IPS-20b (cell line): ENCODE data around the gene PIK3CD.

Source experiments
- H3K27ac ChIP-seq: one replicate; pipeline ENCODE4 v1.5.1; 2013; ENCODE audit warnings: low read length
- H3K27me3 ChIP-seq: 2 replicates; pipeline ENCODE4 v1.6.1; 2013; ENCODE audit warnings: mild to moderate bottlenecking, low read length, inconsistent platforms; ENCODE audit not compliant: insufficient read depth
- H3K36me3 ChIP-seq: 2 replicates; pipeline ENCODE4 v1.6.1; 2013; ENCODE audit warnings: low read depth, mild to moderate bottlenecking, inconsistent platforms, low read length, moderate library complexity; ENCODE audit not compliant: insufficient read depth
- H3K4me1 ChIP-seq: 2 replicates; pipeline ENCODE4 v1.6.1; 2013; ENCODE audit warnings: mild to moderate bottlenecking, control low read depth, inconsistent platforms, low read length, moderate library complexity; ENCODE audit not compliant: insufficient read depth
- H3K4me3 ChIP-seq: 2 replicates; pipeline ENCODE4 v1.5.1; 2013; ENCODE audit warnings: mild to moderate bottlenecking, low read length, inconsistent platforms
- H3K9ac ChIP-seq: 2 replicates; pipeline ENCODE4 v1.6.1; 2013; ENCODE audit warnings: low read depth, mild to moderate bottlenecking, inconsistent platforms, low read length, moderate library complexity
- H3K9me3 ChIP-seq: 2 replicates; pipeline ENCODE4 v1.6.1; 2013; ENCODE audit warnings: mild to moderate bottlenecking, low read depth, low read length, inconsistent platforms; ENCODE audit not compliant: insufficient read depth

The PIK3CD gene

DNA sequence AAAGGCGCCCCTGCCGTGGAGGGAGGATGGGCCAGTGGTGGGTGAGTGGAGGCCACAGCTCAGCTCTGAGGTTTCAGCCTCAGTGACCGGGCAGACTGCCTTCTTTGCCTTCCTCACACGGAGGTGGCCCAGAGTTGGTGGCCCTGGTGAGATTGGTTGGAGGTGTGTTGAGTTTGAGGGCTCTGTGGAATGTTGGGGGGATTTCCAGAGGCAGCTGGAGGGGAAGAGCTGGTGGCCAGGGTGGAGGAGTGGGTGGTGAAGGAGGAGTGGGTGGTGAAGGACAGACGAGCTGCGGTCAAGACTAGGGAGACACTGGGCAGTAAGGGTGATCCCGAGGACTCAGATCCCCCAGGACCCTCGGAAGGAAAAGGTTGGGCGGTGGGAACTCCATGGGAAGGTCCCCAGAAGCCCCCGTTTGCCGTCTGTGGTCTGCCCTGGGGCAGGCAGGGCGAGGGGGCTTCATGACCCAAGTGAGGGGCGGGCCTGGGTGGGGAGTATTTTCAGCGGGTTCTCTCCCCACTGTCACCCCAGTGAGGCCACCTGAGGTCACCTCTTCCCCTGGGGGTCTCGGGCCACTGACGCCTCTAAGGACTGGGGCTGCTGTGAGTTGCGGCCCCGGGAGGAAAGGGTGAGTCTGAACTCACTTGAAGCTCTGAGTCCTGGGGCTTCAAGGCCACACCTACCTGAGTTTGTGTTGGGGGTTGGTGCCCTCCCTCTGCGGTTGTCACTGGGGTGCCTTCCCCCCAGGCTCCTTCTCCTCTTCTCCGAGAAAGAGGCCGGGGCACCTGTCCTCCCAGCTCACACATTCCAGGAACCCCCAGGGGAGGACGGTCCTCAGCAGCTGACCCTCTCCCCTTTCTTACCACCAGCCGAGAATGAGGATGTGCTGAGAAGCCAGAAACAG is 22.7 kb upstream of the PIK3CD start:
- H3K36me3 ChIP-seq, result no peaks in the 10 kb centered on the region
- H3K27ac ChIP-seq, result no peak overlapping the region
- no peak overlapping the region for H3K4me3 ChIP-seq
- no peaks in the 10 kb centered on the region for H3K4me1 ChIP-seq
- H3K27me3 ChIP-seq, result peaks cover 27% of the 10 kb centered on the region
- H3K9me3 ChIP-seq, result no peaks in the 10 kb centered on the region
- H3K9ac ChIP-seq, result no peak overlapping the region

DNA sequence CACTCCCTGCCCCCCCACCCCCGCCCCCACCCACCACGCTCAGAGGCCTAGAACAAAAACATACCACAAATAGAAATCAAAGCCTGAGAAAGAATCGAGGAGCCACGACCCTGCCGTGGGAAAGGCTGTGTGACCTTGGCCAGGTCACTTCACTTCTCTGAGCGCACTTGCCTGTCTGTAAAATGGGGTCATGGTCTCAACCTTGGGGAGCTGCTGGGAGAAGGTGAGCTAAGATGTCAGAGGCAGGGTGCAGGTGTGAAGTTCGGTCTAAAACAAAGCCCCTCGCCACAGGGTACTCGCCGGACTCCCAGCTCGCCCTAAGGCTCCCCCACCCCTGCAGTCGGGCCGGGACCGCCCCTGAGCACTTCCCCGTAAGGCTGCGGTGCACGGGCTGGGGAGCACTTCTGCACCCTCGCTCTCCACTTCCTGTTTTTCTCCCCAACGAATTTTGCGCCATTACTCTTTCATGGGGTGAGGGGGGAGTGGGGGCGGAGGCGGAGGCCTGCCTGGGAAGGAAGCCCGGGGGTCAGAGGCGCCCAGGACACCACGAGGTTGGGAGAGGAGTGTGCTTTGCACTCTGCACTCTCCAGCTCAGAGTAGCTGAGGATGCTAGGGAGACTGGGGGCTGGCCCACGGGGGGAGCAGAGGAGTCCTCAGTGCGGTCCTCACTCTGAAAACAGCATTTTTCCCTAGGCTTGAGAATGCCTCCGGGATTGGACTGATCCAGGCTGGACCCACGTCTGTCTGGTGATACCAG is 21.9 kb upstream of the PIK3CD start:
- peaks cover 27% of the 10 kb centered on the region for H3K27me3 ChIP-seq
- no peaks in the 10 kb centered on the region for H3K36me3 ChIP-seq
- H3K27ac ChIP-seq, result no peak overlapping the region
- H3K4me1 ChIP-seq, result no peaks in the 10 kb centered on the region
- no peaks in the 10 kb centered on the region for H3K9me3 ChIP-seq
- no peak overlapping the region for H3K9ac ChIP-seq
- H3K4me3 ChIP-seq, result no peak overlapping the region

DNA sequence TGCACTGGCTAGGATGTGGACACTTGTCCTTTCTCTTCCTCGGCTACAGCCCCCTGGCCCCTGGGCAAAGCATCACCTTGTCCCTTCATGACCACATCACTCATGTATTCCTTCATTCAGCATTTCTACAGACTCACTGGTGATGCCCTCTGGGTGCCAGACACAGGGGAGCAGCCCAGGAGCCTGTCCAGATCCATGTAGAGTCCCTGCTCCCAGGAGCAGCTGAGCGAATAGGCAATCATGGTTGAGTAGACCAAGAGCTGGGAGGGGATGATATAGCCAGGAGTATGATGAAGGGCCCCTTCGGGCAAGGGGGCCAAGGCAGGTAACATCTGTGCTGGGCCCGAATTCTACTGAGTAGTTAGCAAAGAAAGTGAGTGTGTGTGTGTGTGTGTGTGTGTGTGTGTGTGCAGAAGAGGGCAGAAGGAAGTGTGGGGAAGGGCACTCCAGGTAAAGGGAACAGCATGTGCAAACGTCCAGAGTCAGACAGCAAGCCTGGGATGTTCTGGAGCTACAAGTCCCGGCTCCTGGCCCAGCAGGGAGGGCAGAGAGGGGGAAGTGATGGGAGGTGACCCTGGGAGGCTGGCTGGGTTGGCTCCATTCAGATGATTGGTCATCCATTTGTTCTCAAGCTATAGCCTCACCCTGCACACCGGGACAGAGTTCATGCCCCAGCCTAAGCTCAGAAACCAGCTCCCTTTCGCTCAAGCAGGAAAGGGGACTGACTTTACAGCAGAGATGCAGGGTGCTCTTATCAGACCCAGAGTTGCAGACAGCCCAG is 21.0 kb upstream of the PIK3CD start:
- no peaks in the 10 kb centered on the region for H3K4me1 ChIP-seq
- H3K9me3 ChIP-seq, result no peaks in the 10 kb centered on the region
- no peak overlapping the region for H3K4me3 ChIP-seq
- no peak overlapping the region for H3K9ac ChIP-seq
- H3K27ac ChIP-seq, result no peak overlapping the region
- no peaks in the 10 kb centered on the region for H3K36me3 ChIP-seq
- peaks cover 27% of the 10 kb centered on the region for H3K27me3 ChIP-seq

DNA sequence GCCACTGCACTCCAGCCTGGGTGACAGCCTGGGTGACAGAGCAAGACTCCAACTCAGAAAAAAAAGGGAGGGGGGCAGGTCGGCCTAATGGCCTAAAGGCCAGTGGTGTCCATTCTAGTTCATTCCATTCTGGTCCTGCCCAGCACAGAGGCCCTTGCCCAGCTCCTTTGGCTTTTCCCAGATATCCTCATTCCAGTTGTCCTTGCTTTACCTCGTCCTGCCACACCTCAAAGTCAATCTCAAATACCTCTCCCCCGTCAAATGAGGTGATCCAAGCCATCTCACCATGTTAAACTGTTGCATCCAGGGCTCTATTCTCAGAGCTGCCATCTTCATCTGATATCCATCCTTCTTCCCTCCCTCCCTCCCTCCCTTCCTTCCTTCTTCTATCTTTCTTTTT is 19.9 kb upstream of the PIK3CD start:
- Histone ChIP-seq H3K9me3 (no peaks in the 10 kb centered on the region), H3K27ac (no peak overlapping the region), H3K4me1 (no peaks in the 10 kb centered on the region), H3K36me3 (no peaks in the 10 kb centered on the region), H3K4me3 (no peak overlapping the region), H3K27me3 (peaks cover 19% of the 10 kb centered on the region), H3K9ac (no peak overlapping the region)

DNA sequence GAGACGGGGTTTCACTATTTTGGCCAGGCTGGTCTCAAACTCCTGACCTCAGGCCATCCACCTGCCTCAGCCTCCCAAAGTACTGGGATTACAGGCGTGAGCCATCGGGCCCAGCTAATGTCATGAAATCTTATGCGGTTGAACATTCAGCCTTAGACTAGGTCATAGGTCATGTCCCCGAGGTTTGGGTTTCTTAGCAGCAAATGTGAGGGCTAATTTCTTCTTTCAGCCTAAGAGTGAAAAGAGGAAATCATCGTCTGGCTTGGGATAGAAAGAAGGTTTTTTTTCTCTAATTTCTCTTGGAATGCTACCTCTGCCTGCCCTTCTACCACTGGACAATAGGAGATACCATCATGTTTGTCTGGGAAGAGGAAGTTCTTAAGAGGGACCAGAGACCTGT is 18.0 kb upstream of the PIK3CD start:
- Histone ChIP-seq H3K4me3 (no peak overlapping the region), H3K4me1 (no peaks in the 10 kb centered on the region), H3K9me3 (no peaks in the 10 kb centered on the region), H3K27ac (no peak overlapping the region), H3K9ac (no peak overlapping the region), H3K36me3 (no peaks in the 10 kb centered on the region), H3K27me3 (peaks cover 2% of the 10 kb centered on the region; the same call in 1 of the 2 replicates)

DNA sequence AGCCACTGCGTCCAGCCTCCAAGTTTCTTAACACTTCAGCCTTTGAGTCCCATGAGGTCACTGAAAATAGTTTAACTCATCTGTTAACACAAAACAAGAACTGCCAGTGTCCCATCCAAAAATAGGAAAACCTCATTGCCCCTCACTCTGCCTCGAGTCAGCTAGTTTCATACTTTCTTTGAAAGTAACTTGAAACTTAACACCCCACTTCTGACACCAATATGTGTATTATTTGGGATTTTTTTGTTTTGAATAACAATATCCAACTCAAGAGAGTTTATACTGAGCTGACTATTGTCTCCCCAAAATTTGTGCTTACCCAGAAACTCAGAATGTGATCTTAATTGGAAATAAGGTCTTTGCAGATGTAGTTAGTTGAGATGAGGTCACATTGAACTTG is 16.9 kb upstream of the PIK3CD start:
- H3K27ac ChIP-seq, result no peak overlapping the region
- no peak overlapping the region for H3K9ac ChIP-seq
- H3K4me1 ChIP-seq, result no peaks in the 10 kb centered on the region
- H3K4me3 ChIP-seq, result no peak overlapping the region
- no peaks in the 10 kb centered on the region for H3K27me3 ChIP-seq
- H3K9me3 ChIP-seq, result no peaks in the 10 kb centered on the region
- H3K36me3 ChIP-seq, result no peaks in the 10 kb centered on the region

DNA sequence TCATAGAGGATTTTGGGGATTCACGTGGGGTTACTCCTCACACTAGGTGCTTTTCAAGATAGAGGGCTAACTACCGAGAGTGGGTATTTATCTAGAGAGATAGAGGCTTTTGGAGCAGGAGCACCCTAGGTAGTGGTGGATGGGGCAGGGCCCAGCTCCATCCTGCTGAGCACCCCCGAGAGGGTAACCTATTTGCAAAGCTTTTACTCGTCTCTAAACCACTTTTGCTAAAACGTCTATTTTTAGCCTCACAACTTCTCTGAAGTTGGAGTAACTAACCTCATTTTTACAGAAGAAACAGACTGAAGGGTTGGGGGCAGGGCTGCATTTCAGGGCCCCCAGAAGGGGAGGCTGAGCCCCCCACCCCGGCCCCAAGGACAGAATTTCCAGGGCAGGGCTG is 12.3 kb upstream of the PIK3CD start:
- Histone ChIP-seq H3K36me3 (no peaks in the 10 kb centered on the region), H3K9me3 (no peaks in the 10 kb centered on the region), H3K4me3 (no peak overlapping the region), H3K27ac (no peak overlapping the region), H3K27me3 (no peaks in the 10 kb centered on the region; the same call in 1 of the 2 replicates), H3K4me1 (no peaks in the 10 kb centered on the region), H3K9ac (no peak overlapping the region)

DNA sequence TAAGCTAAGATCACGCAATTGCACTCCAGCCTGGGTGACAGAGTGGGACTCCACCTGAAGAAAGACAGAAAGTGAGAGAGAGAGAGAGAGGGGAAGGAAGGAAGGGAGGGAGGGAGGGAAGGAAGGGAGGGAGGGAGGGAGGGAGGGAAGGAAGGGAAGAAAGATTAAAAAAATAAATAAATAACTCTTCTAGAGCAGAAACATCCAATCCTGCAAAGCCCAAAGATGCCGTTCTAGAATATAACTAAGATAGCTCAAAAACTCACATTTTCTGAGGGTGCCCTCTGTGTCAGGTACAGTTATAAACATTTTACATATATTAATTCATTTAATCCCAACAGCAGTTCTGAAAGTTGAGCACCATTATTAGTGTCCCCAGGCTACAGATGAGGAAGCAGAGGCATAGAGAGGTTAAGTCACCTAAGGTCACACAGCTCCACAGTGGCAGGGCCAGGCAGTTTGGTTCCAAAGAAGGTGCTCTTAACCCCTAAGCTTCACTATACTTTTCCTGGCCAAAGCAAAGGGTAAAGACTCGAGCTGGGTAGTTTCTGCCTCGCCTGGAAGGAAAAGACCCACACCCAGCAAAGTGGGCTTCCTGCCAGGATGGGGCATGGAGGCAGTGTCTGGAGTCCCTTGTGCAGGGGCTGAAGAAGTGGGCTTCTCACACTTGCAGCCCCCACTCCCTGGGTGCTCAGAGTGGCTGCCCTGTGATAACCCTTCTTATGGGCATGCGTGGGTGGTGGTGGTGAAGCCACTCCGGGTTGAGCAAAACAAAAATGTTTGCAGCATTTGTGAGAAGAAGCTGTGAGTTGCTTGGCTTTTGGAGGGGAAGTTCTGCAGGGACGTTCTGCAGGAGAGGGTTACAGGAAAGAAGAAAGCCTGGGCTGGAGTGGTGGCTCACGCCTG is 7.9 kb upstream of the PIK3CD start:
- no peak overlapping the region for H3K4me3 ChIP-seq
- H3K36me3 ChIP-seq, result no peaks in the 10 kb centered on the region
- H3K4me1 ChIP-seq, result no peaks in the 10 kb centered on the region
- H3K9ac ChIP-seq, result no peak overlapping the region
- H3K27ac ChIP-seq, result no peak overlapping the region
- peaks cover 6% of the 10 kb centered on the region for H3K27me3 ChIP-seq
- no peaks in the 10 kb centered on the region for H3K9me3 ChIP-seq

DNA sequence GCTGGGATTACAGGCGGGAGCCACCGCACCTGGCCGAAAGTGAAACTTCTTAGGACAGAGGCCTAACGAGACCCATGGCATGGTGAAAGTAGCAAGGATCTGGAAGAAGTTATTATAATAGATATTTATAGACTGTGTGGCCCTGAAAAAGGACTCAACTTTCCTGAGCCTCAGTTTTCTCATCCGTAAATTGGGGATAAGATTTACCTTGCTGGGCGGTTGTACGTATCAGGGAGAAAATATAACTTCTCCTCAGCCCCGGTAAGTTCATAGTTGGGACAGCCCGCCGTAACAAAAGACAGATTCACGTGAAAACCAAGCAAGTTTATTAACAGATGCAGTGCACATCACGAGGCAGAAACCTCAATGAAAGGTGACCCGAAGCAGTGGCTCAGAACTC is 5.5 kb upstream of the PIK3CD start:
- H3K9ac ChIP-seq, result no peak overlapping the region
- H3K9me3 ChIP-seq, result no peaks in the 10 kb centered on the region
- H3K27me3 ChIP-seq, result peaks cover 25% of the 10 kb centered on the region
- no peak overlapping the region for H3K27ac ChIP-seq
- H3K4me1 ChIP-seq, result no peaks in the 10 kb centered on the region
- H3K36me3 ChIP-seq, result no peaks in the 10 kb centered on the region
- H3K4me3 ChIP-seq, result no peak overlapping the region

DNA sequence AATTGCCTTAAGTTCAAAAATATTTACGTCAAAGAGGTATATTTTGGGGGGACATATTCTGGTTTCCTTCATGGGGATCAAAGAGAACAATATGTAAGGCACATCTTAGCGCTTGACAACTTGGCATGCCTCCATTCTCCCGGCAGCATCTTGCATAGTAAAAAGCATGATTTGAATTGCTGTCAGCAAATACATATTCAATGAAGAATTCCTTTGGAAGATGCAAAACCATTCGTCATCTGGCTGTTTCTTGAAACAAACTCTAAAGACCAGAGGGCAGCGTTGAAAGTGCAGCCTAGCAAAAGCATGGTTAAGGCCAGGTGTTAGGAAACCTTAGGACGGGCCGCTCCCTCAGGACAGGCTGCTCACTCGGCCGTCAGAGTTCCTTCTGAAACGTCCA is 3.4 kb upstream of the PIK3CD start:
- Histone ChIP-seq H3K9me3 (no peaks in the 10 kb centered on the region), H3K27ac (no peak overlapping the region), H3K9ac (no peak overlapping the region)

DNA sequence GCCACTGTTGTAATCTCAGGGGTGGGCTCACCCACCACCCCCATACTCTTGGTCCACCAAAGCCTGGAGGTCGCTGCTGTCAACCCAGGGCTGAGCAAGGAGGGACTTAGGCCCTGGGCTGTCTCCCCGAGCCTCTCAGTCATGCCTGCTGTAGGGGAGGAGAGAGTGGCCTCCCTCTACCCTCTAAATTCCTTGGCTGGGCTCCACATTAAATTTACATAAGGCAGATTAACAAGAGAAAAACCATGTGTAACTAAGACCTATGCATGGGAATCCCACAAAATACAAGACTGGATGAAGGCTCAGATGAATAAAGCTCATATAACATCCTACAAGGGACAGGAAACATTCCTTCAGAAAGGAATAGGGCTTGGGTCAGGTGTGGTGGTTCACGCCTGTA is 1.8 kb upstream of the PIK3CD start:
- H3K4me1 ChIP-seq, result no peaks in the 10 kb centered on the region
- H3K9ac ChIP-seq, result no peak overlapping the region
- H3K27ac ChIP-seq, result no peak overlapping the region
- H3K27me3 ChIP-seq, result peaks cover 61% of the 10 kb centered on the region
- no peak overlapping the region for H3K4me3 ChIP-seq
- no peaks in the 10 kb centered on the region for H3K9me3 ChIP-seq
- no peaks in the 10 kb centered on the region for H3K36me3 ChIP-seq

More for the DNA sequence above, 3.4 kb upstream of the PIK3CD start:
- Histone ChIP-seq H3K27me3 (peaks cover 46% of the 10 kb centered on the region), H3K36me3 (no peaks in the 10 kb centered on the region), H3K4me1 (no peaks in the 10 kb centered on the region), H3K4me3 (no peak overlapping the region)
